HG03039 (cell line): Measurements from ENCODE around the gene CNTROB.
A peak's percentile ranks its signal among the peaks of the same experiment; 100 is the strongest.

Experiments used
- ATAC-seq: cut with Tn5 transposase; IDR thresholded peaks from one replicate; pipeline ENCODE4 v1.9.1; 2021; ENCODE audit warnings: mild to moderate bottlenecking, moderate library complexity; ENCODE audit not compliant: unreplicated experiment

CNTROB gene, protein sequence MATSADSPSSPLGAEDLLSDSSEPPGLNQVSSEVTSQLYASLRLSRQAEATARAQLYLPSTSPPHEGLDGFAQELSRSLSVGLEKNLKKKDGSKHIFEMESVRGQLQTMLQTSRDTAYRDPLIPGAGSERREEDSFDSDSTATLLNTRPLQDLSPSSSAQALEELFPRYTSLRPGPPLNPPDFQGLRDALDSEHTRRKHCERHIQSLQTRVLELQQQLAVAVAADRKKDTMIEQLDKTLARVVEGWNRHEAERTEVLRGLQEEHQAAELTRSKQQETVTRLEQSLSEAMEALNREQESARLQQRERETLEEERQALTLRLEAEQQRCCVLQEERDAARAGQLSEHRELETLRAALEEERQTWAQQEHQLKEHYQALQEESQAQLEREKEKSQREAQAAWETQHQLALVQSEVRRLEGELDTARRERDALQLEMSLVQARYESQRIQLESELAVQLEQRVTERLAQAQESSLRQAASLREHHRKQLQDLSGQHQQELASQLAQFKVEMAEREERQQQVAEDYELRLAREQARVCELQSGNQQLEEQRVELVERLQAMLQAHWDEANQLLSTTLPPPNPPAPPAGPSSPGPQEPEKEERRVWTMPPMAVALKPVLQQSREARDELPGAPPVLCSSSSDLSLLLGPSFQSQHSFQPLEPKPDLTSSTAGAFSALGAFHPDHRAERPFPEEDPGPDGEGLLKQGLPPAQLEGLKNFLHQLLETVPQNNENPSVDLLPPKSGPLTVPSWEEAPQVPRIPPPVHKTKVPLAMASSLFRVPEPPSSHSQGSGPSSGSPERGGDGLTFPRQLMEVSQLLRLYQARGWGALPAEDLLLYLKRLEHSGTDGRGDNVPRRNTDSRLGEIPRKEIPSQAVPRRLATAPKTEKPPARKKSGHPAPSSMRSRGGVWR

DNA sequence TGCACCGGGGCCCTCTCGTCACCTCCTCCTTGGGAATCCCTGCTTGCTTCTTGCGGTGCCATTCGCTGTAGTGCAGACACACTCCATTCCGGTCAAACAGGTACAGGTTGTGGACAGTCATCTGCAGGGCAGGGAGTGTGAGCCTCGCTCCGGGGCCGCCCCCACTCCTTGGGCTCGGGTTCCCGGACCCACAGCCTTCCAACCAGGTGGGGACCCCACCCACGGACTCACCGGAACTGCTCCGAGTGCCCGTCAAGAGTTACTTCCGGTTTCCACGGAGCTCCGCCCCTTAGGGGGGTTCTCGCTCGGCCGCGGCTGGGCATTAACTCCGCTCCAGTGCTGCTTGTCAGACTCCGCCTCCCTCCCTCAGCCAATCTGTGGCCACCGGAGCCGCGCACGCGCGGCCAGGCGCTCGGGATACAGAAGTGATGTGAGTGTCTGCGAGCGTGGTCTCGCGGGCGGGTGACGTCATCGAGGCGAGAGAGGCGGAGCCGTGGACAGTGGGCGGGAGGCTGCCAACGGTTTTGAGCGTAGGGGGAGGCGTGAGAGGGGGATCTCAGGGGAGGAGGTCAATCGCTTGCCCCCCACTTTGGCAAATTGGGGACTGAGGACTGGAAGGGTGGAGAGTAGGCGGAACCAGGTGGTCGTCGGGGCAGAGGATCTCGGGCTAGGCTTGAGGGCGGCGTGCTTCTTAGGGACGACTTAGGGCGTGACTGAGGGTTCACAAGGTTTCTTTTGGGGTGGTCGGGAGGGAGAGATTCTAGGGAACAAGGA is at the start of gene CNTROB, which contains the start of gene TRAPPC1:
Gene CNTROB (plus strand): TSS at position 498 of the 774 bp plus-strand sequence. CDS start 874 bp downstream, outside the sequence.
Gene TRAPPC1 (minus strand): TSS at position 238 of the 774 bp plus-strand sequence. CDS start 117 bp downstream, at position 121.
- ATAC-seq: peak; percentile 90

DNA sequence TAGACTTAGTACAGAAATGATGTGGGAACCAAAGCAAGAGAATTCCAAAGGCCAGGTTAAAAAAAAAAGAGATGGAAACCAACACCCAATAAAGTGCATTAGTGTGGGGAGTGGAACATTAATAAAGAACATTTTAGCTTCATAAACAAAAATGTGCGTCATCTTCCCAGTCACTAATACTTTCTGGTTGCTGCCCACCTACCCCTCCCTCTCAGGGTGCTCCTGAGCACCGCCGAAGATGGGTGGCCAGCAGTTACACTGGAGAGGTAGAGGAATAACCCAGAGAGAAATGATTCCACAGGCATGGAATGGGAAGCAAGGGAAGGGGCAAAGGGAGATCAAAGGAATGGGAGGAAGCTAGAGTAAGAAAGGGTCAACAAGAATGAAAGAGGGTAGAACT is 49.4 kb upstream of the CNTROB start:
- ATAC-seq: no peak

DNA sequence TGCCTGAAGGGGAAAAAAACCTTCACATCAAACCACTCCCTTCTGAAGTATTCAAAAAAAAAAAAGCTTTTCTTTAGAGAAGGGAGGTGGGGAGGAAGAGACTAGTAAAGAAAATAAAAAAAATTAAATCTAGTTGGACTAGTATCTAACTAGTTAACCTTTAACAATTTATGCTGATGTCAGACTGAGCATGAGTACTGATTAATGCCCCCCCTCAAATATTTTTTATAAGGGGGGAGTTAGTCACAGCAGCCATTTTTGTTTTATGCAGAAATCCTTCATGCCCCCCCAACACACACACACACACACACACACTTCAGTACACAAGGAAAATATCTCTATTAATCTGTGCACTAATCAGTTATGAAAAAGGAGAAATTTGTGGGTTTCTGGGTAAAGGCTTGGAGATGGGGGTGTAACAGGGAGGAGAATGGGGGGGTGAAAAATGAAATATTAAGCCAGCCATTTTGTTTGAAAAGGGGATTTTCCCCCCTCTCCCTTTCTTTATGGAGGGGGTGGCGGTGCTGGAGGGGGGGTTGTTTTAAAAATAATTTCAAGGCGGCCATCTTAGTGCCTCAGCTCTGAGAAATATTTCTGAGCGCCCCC is 48.1 kb upstream of the CNTROB start:
- no peak for ATAC-seq

DNA sequence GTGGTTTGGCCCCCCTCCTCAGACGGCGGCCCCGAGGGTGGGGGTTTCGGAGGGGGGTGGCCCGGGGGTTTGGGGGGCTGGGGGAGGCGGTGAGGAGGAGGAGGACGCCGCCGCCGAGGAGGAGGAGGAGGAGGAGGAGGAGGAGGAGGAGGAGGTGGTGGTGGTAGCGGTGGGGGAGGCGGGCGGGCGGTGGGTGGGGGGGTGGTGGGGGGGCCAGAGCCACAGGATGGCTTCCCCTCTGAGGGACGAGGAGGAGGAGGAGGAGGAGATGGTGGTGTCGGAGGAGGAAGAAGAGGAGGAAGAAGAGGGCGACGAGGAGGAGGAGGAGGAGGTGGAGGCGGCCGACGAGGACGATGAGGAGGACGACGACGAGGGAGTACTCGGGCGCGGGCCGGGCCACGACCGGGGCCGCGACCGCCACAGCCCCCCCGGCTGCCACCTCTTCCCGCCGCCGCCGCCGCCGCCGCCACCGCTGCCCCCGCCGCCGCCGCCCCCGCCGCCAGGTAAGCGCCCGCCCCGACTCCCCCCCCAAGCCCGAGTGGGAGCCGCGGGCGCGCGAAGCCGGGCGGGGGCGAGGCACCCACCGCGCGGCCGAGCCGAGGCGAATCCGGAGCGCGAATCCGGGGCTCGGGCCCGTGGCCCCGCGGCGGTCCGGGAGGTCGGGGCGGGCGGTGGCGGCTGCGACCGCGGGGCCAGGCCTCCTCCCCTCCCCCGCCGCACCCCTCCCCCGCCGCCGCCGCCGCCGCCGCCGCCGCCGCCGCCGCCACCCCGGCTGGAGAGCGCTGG is 47.2 kb upstream of the CNTROB start:
- no peak for ATAC-seq

DNA sequence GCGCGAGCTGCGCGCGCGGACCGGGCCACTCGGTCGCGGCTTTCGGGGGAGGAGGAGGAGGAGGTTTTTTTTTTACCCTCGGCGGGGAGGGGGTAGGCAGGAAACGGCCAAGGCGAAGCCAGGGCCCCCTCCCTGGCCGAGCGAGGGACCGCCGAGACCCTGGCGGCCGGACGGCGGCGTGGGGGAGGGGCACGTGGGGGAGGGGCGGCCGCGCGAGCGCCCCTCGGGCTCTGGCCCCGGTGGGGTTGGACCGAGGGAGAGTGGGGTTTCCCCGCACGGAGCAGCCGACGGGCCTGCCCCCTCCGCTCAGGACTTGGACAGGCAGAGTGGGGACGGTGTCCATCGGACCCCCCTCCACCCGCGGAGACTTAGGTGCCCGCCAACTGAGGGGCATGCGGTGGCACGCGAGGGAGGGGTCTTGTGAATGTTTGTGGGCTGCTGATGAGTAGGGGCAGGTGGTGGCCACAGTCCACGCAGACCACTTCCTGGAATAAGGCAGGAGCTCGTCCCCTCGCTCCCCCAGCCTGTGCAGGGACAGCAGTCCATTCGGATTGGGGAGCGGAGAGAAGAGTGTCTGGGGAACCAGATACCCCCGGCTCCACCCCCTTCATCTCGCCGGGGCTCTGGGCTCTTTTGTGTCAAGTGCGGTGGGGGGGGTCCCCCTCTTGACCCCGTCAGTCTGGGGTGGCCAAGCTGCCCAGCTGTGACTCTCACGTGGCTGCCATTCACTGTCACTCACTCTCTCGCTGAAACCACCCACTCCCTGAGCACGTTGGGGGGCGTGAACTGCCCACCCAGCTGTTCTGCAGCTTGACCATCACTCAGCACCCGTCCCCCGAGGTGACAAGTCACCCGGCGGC is 46.4 kb upstream of the CNTROB start:
- no peak for ATAC-seq

DNA sequence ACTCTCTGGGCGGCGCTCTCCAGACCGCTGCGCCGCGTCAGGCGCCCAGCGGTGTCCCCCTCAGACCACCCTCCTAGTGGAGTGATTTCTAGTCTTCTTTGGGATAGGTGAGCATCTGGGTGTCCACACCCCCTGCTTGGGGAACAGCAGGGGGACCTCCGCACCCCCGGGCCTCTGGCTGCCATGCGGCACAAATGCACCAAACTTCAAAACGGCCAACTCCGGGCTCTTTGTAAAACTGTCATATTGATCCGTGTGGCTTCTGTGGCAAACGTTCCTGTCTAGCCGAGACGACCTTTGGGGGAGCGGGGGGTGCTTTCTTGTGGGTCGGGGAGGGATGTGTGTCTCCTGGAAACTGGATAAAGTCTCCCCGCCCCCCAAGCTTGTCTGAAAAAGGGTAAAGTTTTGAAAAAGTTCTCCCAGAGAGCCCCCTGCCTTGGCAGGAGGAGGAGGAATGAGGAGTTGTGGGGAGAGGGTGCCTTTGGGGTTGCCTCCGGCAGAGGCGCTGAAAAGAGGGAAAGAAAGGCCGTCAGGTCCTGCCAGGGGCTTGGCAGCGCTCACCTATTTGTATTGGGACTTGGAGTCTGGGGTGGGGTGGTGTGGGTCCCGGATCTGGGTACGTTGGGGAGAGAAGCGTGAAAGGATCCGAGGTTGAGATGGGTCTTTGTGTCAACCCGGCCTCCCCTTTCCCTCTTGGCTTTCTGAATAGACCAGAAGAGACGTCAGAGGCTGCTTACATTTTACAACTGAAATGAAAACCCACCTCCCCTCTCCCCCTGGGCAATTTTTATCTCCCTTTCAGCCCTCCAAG is 45.6 kb upstream of the CNTROB start:
- no peak for ATAC-seq

DNA sequence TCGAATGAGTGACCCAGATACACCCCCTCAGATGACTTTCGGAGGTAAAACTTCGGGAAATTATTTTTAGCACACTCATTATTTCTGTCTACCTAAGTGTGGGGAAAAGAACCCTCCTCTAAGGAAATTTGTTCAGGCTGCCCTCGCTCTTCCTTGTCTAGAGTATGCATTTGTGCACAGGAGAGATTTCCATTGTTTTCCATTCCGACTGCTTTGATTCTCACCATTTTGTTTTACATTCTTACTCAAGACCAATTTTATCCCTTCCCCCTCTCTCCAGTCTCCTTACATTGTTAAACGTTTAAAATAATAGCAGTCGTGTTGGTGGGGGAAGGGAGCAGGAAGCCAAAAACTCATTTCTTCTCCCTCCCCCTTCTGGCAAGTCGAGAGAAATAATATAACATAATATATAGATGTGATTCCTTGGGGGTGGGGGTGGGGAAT is 44.9 kb upstream of the CNTROB start:
- no peak for ATAC-seq

DNA sequence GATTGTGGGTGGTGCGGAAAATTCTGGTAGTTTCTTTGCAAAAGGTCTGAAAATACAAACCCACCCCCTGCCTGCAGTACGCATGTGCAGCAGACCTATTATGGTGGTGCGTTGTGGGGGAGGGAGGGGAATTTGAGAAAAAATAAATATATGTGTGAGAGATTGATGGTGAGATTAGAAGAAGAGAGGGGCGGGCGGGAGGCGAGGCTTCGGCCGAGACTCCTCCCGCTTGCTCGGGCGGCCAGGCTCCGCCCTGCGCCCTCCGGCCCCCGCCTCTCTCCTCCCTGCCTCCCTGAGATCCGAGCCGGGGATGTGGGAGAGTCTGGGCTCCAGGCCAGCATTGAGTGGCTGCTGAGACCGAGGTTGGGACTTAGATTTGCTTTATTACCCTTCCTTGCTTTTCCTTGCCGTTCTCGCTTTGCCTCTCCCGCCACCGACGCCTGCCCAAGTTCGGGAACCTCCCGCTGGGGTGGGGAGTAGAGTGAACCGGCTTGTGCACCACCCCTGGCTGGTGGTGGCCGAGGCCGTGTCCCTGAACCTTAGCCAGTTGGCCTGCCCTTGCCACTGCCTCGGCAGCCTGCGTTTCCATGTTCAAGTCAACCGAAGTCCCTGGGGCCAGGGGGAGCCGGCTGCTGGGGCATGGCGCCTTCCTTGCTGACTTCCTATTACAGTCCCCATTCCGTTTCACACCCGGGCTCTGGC is 44.4 kb upstream of the CNTROB start:
- no peak for ATAC-seq

DNA sequence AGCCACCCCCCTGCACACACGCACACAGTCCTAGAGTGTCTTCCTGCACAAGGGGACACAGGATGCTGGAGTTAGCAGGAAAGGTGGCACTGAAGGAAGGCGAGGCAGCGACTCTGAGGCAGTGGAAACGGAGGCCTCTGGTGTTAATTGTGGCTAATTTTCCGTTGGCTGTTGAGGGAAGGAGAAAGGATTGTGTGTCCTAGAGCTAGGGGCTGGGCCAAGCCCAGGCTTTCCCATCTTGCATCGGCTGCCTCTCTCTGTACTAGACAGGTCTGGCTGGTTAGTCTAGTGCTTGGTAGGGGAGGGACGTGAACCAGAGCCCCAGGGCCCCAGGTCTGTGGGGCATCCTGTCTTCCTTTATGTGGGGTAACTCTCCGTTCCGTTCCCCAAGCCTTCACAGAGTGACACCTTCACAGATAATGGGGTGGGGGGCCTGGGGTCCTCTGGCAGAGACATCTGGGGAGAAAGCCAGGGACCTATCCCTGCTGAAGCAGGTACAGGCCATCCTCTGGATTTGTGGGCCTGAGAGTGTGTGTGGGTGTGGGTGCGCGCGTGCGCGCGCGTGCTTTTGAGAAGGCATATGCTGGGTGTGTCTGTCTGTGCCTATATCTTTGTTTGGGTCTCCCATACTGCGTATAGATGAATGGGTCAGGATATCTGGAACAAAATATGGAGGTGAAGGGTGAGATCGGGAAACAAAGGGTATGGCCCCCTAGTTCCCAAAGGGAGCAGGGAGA is 43.7 kb upstream of the CNTROB start, which contains the start of gene CHD3:
Gene CHD3 (plus strand): TSS at position 606 of the 737 bp plus-strand sequence. CDS start 212 bp downstream, outside the sequence.
- ATAC-seq: no peak

DNA sequence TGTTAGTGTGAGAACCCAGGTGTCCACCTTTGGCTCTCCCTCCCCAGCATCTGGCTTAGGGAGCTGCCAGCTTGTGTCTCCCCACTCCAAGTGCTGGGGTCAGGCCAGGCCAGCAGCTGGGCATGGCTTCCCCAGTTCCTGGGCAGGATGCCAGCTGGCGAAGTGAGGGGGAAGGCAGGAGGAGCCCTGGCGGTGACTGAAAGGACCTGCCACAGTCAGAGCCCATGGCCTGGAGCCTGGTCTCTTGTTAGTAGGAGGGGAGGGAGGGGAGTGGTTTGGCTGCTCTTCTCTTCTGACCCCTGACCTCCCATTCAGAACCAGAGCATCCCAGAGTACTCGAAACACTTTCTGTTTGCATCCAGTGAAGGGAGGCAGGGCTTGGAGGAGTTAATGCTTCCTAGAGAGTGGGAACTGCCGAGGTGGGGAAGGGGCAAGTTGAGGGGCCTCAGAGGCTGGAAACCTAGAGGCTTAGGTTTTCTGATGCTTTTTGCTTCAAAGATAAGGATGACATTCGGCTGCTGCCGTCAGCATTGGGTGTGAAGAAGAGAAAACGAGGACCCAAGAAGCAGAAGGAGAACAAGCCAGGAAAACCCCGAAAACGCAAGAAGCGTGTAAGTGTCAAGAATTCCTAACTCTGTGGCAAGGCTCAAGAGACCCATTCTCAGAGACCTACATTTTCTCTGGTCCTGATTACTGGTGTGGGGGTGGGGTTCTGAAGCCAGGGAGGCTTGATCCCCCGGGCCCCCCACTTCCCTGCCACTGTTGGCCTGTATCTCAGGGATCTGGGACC is 42.6 kb upstream of the CNTROB start:
- ATAC-seq: no peak

DNA sequence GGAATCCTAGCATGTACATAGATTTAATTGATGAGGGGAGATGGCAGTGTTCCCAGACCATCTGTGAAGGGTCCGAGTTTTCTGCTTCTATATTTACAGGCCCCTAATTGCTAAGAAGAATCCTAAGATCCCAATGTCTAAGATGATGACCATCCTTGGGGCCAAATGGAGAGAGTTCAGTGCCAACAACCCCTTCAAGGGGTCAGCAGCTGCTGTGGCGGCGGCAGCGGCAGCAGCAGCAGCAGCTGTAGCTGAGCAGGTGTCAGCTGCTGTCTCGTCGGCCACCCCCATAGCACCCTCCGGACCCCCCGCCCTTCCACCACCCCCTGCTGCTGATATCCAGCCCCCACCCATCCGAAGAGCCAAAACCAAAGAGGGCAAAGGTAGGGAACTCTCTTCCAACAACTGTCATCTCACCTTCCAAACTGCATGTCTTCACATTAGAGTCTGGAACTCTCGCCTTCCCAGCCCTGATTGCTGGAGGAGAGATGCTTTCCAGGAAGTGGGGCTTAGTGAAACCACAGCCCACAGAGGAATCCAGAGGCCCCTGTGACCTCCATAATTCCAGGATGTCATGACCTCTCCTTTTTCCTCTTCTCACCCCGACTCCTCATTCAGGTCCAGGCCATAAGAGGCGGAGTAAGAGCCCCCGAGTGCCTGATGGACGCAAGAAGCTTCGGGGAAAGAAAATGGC is 38.7 kb upstream of the CNTROB start:
- ATAC-seq: no peak

DNA sequence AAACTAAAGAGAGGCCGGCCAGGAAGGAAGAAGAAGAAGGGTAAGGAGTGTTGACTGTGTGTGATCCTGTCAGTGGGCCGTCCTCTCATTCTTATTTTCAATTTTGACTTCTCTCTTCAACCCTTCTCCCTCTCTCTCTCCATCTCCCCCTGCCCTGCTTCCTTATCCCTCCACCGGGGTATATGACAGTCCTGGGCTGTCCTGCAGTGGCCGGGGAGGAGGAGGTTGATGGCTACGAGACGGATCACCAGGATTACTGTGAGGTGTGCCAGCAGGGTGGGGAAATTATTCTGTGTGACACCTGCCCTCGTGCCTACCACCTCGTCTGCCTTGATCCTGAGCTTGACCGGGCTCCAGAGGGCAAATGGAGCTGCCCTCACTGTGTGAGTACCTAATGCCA is 37.8 kb upstream of the CNTROB start:
- ATAC-seq: no peak

DNA sequence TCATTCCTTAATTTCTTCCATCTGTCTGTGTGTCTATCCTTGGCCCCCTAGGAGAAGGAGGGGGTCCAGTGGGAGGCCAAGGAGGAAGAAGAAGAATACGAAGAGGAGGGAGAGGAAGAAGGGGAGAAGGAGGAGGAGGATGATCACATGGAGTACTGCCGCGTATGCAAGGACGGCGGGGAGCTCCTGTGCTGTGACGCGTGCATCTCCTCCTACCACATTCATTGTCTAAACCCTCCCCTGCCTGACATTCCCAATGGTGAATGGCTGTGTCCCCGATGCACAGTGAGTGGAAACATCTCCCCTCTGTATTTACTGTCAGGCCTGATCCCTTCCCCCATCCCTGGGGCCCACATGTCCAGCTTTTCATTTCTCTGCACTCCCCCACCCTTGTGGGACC is 37.1 kb upstream of the CNTROB start:
- ATAC-seq: no peak

DNA sequence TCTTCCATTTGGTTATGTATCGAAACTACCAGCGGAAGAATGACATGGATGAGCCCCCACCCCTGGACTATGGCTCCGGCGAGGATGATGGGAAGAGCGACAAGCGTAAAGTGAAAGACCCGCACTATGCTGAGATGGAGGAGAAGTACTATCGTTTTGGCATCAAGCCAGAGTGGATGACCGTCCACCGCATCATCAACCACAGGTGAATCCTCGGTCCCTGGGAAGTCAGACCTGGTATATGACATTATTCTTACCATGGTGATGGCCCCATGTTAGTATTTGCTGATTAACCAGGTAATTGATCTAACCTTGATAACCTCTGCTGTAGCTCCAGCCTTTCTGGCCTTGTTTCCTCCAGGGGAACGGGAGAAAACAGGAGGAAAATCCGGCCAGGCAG is 34.9 kb upstream of the CNTROB start:
- no peak for ATAC-seq

DNA sequence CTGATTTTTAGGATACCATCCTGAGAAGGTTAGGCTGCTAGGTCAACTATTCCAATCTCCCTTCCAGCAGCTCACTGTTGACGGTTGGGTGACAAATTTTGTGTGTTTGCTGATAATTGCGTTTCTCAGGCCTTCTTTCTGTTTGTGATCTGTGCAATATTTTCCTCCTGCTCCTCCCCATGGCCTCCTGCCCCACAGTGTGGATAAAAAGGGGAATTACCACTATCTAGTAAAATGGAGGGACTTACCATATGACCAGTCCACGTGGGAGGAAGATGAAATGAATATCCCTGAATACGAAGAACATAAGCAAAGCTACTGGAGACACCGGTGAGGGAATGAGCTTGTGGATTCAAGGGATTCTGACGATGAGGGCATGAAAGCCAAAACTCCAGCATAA is 34.2 kb upstream of the CNTROB start:
- no peak for ATAC-seq
